Fibroblast of the aortic adventitia (primary cell): ENCODE measurements around the gene GPR34. TPM values are rescaled to one million over a fixed set of nuclear protein-coding genes. Genes with fewer than 3 reads are reported as not detected.

Source experiments
- DNase-seq: peaks from one replicate; pipeline ENCODE4 v3.0.0-alpha.2; 2010; ENCODE audit warnings: low read depth
- H3K4me3 ChIP-seq: 2 replicates; pipeline ENCODE4 v1.5.1; 2011; ENCODE audit warnings: low read depth, mild to moderate bottlenecking, control low read depth, low read length, moderate library complexity
- total RNA-seq: library from RNA; depleted of rRNA; stranded (reverse); fragments of >200 nt; gene quantifications from 2 replicates; pipeline ENCODE4 v1.2.3, GENCODE V29; 2012; ENCODE audit warnings: low replicate concordance
- TF ChIP-seq, protein P1 (sequence below): IDR thresholded peaks from 2 replicates; pipeline ENCODE4 v1.5.1; 2011; ENCODE audit warnings: mild to moderate bottlenecking, low read length, control low read depth, inconsistent platforms; ENCODE audit not compliant: insufficient read depth

The GPR34 gene
- total RNA-seq, 1 donor = not detected

DNA sequence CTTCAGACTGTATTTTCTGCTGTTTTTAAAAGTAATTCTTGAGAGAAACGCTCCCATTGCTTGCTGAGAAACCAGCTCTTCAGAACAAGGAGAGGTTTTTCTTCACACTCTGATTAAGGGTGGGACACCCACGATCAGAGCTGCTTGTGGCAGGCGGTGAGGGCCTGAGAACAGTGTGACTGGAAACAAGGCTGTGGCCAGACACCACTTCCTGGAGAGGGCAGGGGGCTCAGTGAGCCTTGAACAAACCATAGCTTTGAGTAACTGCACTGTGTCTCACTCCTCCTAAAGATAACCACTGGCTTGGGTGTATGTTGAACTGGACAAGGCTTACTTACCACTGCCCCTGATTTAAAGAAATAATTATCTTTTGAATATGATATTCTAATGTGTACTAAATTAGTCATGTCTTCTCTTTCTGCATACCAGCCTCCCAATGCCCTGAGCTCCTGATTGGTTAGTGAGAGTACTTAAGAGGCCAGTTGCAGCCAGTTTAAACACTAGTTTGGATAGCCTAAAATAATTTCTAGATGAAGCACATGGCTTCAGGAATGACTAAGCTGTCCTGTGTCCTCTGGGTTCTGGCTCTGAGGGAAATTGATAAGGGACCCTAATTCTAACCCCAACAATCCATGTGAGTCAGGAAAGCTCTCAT, 31.5 kb downstream of the GPR34 start:
- TF ChIP-seq, protein P1, sequence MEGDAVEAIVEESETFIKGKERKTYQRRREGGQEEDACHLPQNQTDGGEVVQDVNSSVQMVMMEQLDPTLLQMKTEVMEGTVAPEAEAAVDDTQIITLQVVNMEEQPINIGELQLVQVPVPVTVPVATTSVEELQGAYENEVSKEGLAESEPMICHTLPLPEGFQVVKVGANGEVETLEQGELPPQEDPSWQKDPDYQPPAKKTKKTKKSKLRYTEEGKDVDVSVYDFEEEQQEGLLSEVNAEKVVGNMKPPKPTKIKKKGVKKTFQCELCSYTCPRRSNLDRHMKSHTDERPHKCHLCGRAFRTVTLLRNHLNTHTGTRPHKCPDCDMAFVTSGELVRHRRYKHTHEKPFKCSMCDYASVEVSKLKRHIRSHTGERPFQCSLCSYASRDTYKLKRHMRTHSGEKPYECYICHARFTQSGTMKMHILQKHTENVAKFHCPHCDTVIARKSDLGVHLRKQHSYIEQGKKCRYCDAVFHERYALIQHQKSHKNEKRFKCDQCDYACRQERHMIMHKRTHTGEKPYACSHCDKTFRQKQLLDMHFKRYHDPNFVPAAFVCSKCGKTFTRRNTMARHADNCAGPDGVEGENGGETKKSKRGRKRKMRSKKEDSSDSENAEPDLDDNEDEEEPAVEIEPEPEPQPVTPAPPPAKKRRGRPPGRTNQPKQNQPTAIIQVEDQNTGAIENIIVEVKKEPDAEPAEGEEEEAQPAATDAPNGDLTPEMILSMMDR = no peak
- peak; percentile 8 for DNase-seq
- no peak overlapping the region for H3K4me3 ChIP-seq

DNA sequence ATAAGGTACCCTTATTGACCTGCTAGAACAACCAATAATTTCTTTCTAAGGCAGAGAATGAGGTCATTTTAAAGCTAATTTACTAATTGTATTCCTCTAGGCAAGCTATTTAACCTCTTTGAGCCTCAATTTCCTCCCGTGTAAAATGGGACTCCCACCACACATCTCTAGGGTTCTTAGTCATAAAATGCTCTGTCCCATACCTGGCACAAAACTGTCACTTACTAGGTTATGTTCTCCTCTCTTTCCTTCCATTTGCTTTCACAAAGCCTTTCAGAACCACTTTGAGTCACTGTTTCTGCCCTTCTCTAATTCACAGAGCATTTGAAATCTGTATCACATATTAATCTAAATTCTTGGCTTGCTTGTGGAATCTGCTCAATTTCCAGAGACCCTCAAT, 32.8 kb downstream of the GPR34 start:
- no peak overlapping the region for H3K4me3 ChIP-seq
- DNase-seq = no peak
- TF ChIP-seq, protein P1 = no peak

GRCh38 chrX:41722214-41722613, 33.4 kb downstream of the GPR34 start:
- no peak for DNase-seq
- no peak overlapping the region for H3K4me3 ChIP-seq
- TF ChIP-seq, protein P1 = no peak

- no peak overlapping the region for H3K4me3 ChIP-seq
- DNase-seq = peak; percentile 57
- TF ChIP-seq, protein P1 = no peak
These were observed 34.2 kb downstream of the GPR34 start for GRCh38 chrX:41722816-41723618.

- no peak for DNase-seq
- no peak within 1 kb of the TSS for H3K4me3 ChIP-seq
- TF ChIP-seq, protein P1 = no peak
These were observed 35.1 kb downstream of the GPR34 start, which contains the start of gene GPR82 for GRCh38 chrX:41723826-41724225. Gene GPR82, plus strand, starts transcription at chrX:41724181. Its CDS starts 2,846 bp downstream, at chrX:41727027.

DNA sequence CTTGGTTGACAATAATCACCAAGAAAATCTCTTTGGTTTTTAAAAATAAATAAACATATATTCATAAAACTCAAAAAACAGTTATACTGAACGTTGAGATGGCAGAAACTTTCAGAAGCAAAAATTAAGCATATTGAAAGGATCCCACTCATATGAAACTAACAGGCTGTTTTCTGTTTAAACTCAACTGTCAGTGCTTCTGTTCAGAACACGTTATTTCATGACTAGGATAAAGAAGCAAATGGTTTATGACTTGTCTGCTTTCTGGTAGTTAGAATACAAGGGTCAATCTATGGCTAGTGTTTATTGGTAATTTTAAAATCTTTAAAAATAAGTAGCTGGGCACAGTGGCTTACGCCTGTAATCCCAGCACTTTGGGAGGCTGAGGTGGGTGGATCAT, 39.4 kb downstream of the GPR34 start:
- DNase-seq = no peak
- no peak overlapping the region for H3K4me3 ChIP-seq
- TF ChIP-seq, protein P1 = no peak
